ENCODE measurements around the gene VRK2.

Gene VRK2

DNA sequence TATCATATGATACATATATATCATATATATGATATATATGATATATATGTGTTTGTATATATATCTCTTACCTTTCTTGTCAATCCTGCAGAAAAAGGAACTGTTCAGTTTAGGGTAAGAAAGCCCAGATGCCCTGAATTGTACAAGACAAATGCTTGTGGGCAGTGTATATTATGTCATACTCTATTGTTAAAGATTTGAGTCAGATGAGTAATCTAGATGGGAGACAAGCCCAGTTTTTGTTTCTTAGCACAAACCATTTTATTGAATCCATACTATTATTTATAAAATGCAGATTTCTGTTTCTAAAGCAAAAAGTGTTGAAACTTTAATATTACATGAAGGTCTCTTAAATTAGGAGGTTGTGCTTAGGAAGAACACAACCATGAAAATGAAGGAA, 90.6 kb downstream of the VRK2 start:
- TF ChIP-seq, protein P1, sequence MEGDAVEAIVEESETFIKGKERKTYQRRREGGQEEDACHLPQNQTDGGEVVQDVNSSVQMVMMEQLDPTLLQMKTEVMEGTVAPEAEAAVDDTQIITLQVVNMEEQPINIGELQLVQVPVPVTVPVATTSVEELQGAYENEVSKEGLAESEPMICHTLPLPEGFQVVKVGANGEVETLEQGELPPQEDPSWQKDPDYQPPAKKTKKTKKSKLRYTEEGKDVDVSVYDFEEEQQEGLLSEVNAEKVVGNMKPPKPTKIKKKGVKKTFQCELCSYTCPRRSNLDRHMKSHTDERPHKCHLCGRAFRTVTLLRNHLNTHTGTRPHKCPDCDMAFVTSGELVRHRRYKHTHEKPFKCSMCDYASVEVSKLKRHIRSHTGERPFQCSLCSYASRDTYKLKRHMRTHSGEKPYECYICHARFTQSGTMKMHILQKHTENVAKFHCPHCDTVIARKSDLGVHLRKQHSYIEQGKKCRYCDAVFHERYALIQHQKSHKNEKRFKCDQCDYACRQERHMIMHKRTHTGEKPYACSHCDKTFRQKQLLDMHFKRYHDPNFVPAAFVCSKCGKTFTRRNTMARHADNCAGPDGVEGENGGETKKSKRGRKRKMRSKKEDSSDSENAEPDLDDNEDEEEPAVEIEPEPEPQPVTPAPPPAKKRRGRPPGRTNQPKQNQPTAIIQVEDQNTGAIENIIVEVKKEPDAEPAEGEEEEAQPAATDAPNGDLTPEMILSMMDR (IDR thresholded peaks at IDR 0.05; ENCODE audit: low read length), result no peak
- Histone ChIP-seq H3K4me3 (ENCODE audit: low read depth, low read length, poor library complexity, severe bottlenecking) (no peak overlapping the region), H3K79me2 (ENCODE audit: insufficient read depth, low read length) (no peaks in the 10 kb centered on the region), H2AFZ (ENCODE audit: low read length) (no peak overlapping the region), H3K36me3 (ENCODE audit: insufficient read depth, low read length) (peaks cover 4% of the 10 kb centered on the region; the same call in 1 of the 2 replicates), H3K4me2 (ENCODE audit: low read length) (no peak overlapping the region), H3K9ac (ENCODE audit: low read length) (no peak overlapping the region), H3K9me2 (ENCODE audit: low read depth, low read length) (no peaks in the 10 kb centered on the region), H3K27me3 (ENCODE audit: insufficient read depth, low read length) (no peaks in the 10 kb centered on the region), H3F3A (ENCODE audit: insufficient read depth, low read length) (no peaks in the 10 kb centered on the region), H3K4me1 (ENCODE audit: insufficient read depth, low read length, severe bottlenecking) (no peaks in the 10 kb centered on the region), H4K20me1 (ENCODE audit: insufficient read depth, low read length) (no peaks in the 10 kb centered on the region), H3K9me3 (ENCODE audit: low read length) (no peaks in the 10 kb centered on the region), H3K27ac (ENCODE audit: low read depth, low read length, poor library complexity, severe bottlenecking) (no peak overlapping the region)

DNA sequence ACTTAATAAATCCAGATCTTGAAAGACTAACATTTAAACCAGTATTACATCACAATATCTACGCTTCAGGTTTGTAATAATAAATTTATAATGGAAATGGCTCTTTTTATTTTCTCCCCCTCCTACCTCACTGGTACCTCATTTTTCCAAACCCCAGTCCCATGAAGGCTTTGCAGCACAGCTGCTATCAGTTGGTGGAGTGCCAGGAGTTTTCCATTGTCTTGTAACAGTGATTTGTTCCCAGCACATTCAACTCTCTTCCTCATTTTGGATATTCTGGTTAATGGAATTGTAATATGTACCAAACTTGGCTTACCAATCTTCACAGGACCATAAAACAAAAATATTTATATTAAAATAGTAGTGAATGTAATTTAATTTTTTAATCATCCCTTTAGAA, 91.2 kb downstream of the VRK2 start:
- H3K27me3 ChIP-seq (ENCODE audit: insufficient read depth, low read length), result no peaks in the 10 kb centered on the region
- H3K27ac ChIP-seq (ENCODE audit: low read depth, low read length, poor library complexity, severe bottlenecking), result no peak overlapping the region
- no peaks in the 10 kb centered on the region for H3F3A ChIP-seq (ENCODE audit: insufficient read depth, low read length)
- no peaks in the 10 kb centered on the region for H3K36me3 ChIP-seq (ENCODE audit: insufficient read depth, low read length)
- H4K20me1 ChIP-seq (ENCODE audit: insufficient read depth, low read length), result no peaks in the 10 kb centered on the region
- H3K79me2 ChIP-seq (ENCODE audit: insufficient read depth, low read length), result no peaks in the 10 kb centered on the region
- no peaks in the 10 kb centered on the region for H3K9me3 ChIP-seq (ENCODE audit: low read length)
- TF ChIP-seq, protein P1 (IDR thresholded peaks at IDR 0.05; ENCODE audit: low read length), result no peak
- TF ChIP-seq EZH2 (IDR thresholded peaks at IDR 0.05; ENCODE audit: borderline replicate concordance, low read length), result no peak
- H3K9ac ChIP-seq (ENCODE audit: low read length), result no peak overlapping the region
- H2AFZ ChIP-seq (ENCODE audit: low read length), result no peak overlapping the region
- no peaks in the 10 kb centered on the region for H3K9me2 ChIP-seq (ENCODE audit: low read depth, low read length)
- H3K4me1 ChIP-seq (ENCODE audit: insufficient read depth, low read length, severe bottlenecking), result no peaks in the 10 kb centered on the region
- H3K4me2 ChIP-seq (ENCODE audit: low read length), result no peak overlapping the region
- no peak overlapping the region for H3K4me3 ChIP-seq (ENCODE audit: low read depth, low read length, poor library complexity, severe bottlenecking)

DNA sequence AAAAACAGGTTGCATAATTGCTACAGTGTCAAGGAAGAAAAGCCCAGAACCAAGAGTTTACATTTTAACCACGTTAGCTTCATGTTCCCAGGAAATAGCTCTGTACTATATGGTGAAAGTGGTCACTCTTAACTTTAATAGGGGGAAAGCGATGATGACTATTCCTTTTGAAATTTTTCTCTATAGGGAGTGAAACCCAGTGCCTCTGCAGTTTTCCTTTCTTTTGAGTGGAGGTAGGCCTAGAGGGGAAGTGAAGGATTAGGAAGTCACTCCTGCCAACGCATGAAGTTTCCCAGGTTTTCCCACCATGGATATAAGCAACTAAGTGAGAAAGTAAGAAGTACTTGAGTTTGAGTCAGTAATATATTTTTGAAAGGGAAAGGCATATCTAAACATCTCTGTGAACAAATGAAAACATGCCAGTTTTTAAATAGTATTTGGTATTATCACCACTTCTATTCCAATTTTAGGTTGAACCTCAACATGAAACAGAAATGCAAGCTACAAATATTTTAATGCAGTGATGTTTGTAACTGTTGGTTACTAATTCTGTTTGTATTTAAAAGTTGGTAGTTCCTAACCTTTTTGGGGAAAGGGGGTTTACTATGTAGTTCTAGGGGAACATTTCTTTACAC, 91.9 kb downstream of the VRK2 start:
- H3K27ac ChIP-seq (ENCODE audit: low read depth, low read length, poor library complexity, severe bottlenecking), result no peak overlapping the region
- H3K9me3 ChIP-seq (ENCODE audit: low read length), result no peaks in the 10 kb centered on the region

More for the DNA sequence above, 91.9 kb downstream of the VRK2 start:
- H3K9me2 ChIP-seq (ENCODE audit: low read depth, low read length), result no peaks in the 10 kb centered on the region
- H3K79me2 ChIP-seq (ENCODE audit: insufficient read depth, low read length), result no peaks in the 10 kb centered on the region
- no peaks in the 10 kb centered on the region for H3F3A ChIP-seq (ENCODE audit: insufficient read depth, low read length)
- no peak overlapping the region for H3K9ac ChIP-seq (ENCODE audit: low read length)
- no peaks in the 10 kb centered on the region for H3K4me1 ChIP-seq (ENCODE audit: insufficient read depth, low read length, severe bottlenecking)
- TF ChIP-seq, protein P1 (IDR thresholded peaks at IDR 0.05; ENCODE audit: low read length), result no peak
- TF ChIP-seq EZH2 (IDR thresholded peaks at IDR 0.05; ENCODE audit: borderline replicate concordance, low read length), result no peak
- no peak overlapping the region for H2AFZ ChIP-seq (ENCODE audit: low read length)
- no peak overlapping the region for H3K4me2 ChIP-seq (ENCODE audit: low read length)
- H3K36me3 ChIP-seq (ENCODE audit: insufficient read depth, low read length), result peaks cover 4% of the 10 kb centered on the region; the same call in 1 of the 2 replicates
- H3K4me3 ChIP-seq (ENCODE audit: low read depth, low read length, poor library complexity, severe bottlenecking), result no peak overlapping the region
- no peaks in the 10 kb centered on the region for H4K20me1 ChIP-seq (ENCODE audit: insufficient read depth, low read length)
- H3K27me3 ChIP-seq (ENCODE audit: insufficient read depth, low read length), result no peaks in the 10 kb centered on the region

All from OCI-LY1 (cell line).